Measurements from ENCODE around the gene KLHL25. TPM values are rescaled to one million over a fixed set of nuclear protein-coding genes. Genes with fewer than 3 reads are reported as not detected.

KLHL25 gene
- total RNA-seq, 2 experiments from 2014 or later: 5.3 to 5.7 TPM

GRCh38 chr15:85785887-85786780 is 8.6 kb downstream of the KLHL25 start:
- peaks cover 49% of the 10 kb centered on the region for H3K4me1 Mint-ChIP-seq (ENCODE audit: low read depth)
- no peak overlapping the region for H3K4me3 Mint-ChIP-seq
- ChIA-PET CTCF (interaction anchor here (0.9 to 1.2 kb wide), 4 partner anchors 54 to 1819 kb away, joined by 3 to 4 read pairs (median 3); no protein-coding TSS in a partner anchor), POLR2A (no interaction called here)
- peak overlapping the region; percentile 49 for H3K27ac Mint-ChIP-seq
- DNase-seq: peak; percentile 36
- intact Hi-C loops (cut with micrococcal nuclease): loop anchor here (1.0 kb wide), 1 partner anchor 7 kb away; no protein-coding TSS in a partner anchor
- H3K9me3 Mint-ChIP-seq: no peaks in the 10 kb centered on the region
- H3K27me3 Mint-ChIP-seq: no peaks in the 10 kb centered on the region
- H3K36me3 Mint-ChIP-seq: no peaks in the 10 kb centered on the region

- ChIA-PET CTCF (interaction anchor here (1.0 kb wide), 1 partner anchor 10 kb away, joined by 4 read pairs; no protein-coding TSS in a partner anchor), POLR2A (no interaction called here)
- Mint-ChIP-seq H3K36me3 (peaks cover 2% of the 10 kb centered on the region), H3K27me3 (no peaks in the 10 kb centered on the region), H3K9me3 (no peaks in the 10 kb centered on the region), H3K4me1 (ENCODE audit: low read depth) (peaks cover 43% of the 10 kb centered on the region), H3K27ac (no peak overlapping the region), H3K4me3 (no peak overlapping the region)
- no peak for DNase-seq
- intact Hi-C loops (cut with micrococcal nuclease): no loop called here
These were observed 12.7 kb downstream of the KLHL25 start for GRCh38 chr15:85782064-85782463.

GRCh38 chr15:85781099-85781498 is 13.6 kb downstream of the KLHL25 start:
- H3K4me1 Mint-ChIP-seq (ENCODE audit: low read depth): peaks cover 35% of the 10 kb centered on the region
- no peaks in the 10 kb centered on the region for H3K27me3 Mint-ChIP-seq
- H3K27ac Mint-ChIP-seq: no peak overlapping the region
- H3K9me3 Mint-ChIP-seq: no peaks in the 10 kb centered on the region
- ChIA-PET CTCF (no interaction called here), POLR2A (no interaction called here)
- H3K36me3 Mint-ChIP-seq: peaks cover 2% of the 10 kb centered on the region
- no peak overlapping the region for H3K4me3 Mint-ChIP-seq
- DNase-seq: no peak
- intact Hi-C loops (cut with micrococcal nuclease): no loop called here

GRCh38 chr15:85780225-85780985 is 14.3 kb downstream of the KLHL25 start:
- POLR2A ChIA-PET: no interaction called here
- H3K9me3 Mint-ChIP-seq: no peaks in the 10 kb centered on the region
- H3K36me3 Mint-ChIP-seq: peaks cover 2% of the 10 kb centered on the region
- H3K27me3 Mint-ChIP-seq: no peaks in the 10 kb centered on the region
- no peak overlapping the region for H3K4me3 Mint-ChIP-seq
- DNase-seq: no peak
- peaks cover 28% of the 10 kb centered on the region for H3K4me1 Mint-ChIP-seq (ENCODE audit: low read depth)
- intact Hi-C loops (cut with micrococcal nuclease): no loop called here
- no peak overlapping the region for H3K27ac Mint-ChIP-seq
- CTCF ChIA-PET: no interaction called here

GRCh38 chr15:85779249-85779648 is 15.5 kb downstream of the KLHL25 start:
- Mint-ChIP-seq H3K36me3 (peaks cover 2% of the 10 kb centered on the region), H3K9me3 (no peaks in the 10 kb centered on the region), H3K27me3 (no peaks in the 10 kb centered on the region), H3K27ac (no peak overlapping the region), H3K4me1 (ENCODE audit: low read depth) (peaks cover 20% of the 10 kb centered on the region), H3K4me3 (no peak overlapping the region)
- intact Hi-C loops (cut with micrococcal nuclease): no loop called here
- POLR2A ChIA-PET: no interaction called here
- CTCF ChIA-PET: interaction anchor here (1.3 kb wide), 1 partner anchor 61 kb away, joined by 3 read pairs; no protein-coding TSS in a partner anchor
- DNase-seq: no peak

- CTCF ChIA-PET: interaction anchor here (1.3 kb wide), 1 partner anchor 62 kb away, joined by 3 read pairs; no protein-coding TSS in a partner anchor
- POLR2A ChIA-PET: interaction anchor here (0.5 kb wide), 1 partner anchor 210 kb away, joined by 3 read pairs; no protein-coding TSS in a partner anchor
- H3K4me1 Mint-ChIP-seq (ENCODE audit: low read depth): peaks cover 15% of the 10 kb centered on the region
- H3K9me3 Mint-ChIP-seq: no peaks in the 10 kb centered on the region
- peaks cover 2% of the 10 kb centered on the region for H3K36me3 Mint-ChIP-seq
- no peaks in the 10 kb centered on the region for H3K27me3 Mint-ChIP-seq
- intact Hi-C loops (cut with micrococcal nuclease): no loop called here
- no peak overlapping the region for H3K4me3 Mint-ChIP-seq
- no peak for DNase-seq
- no peak overlapping the region for H3K27ac Mint-ChIP-seq
These were observed 16.5 kb downstream of the KLHL25 start for GRCh38 chr15:85778107-85778776.

- CTCF ChIA-PET: no interaction called here
- DNase-seq: no peak
- POLR2A ChIA-PET: interaction anchor here (0.5 kb wide), 1 partner anchor 210 kb away, joined by 3 read pairs; no protein-coding TSS in a partner anchor
- H3K27ac Mint-ChIP-seq: no peak overlapping the region
- H3K27me3 Mint-ChIP-seq: no peaks in the 10 kb centered on the region
- intact Hi-C loops (cut with micrococcal nuclease): no loop called here
- no peaks in the 10 kb centered on the region for H3K9me3 Mint-ChIP-seq
- peaks cover 12% of the 10 kb centered on the region for H3K4me1 Mint-ChIP-seq (ENCODE audit: low read depth)
- H3K4me3 Mint-ChIP-seq: no peak overlapping the region
- H3K36me3 Mint-ChIP-seq: peaks cover 2% of the 10 kb centered on the region
These were observed 17.2 kb downstream of the KLHL25 start for GRCh38 chr15:85777250-85778106.

GRCh38 chr15:85773970-85774369 is 20.8 kb downstream of the KLHL25 start:
- Mint-ChIP-seq H3K36me3 (no peaks in the 10 kb centered on the region), H3K4me3 (no peak overlapping the region), H3K27ac (no peak overlapping the region), H3K9me3 (no peaks in the 10 kb centered on the region), H3K27me3 (no peaks in the 10 kb centered on the region), H3K4me1 (ENCODE audit: low read depth) (no peaks in the 10 kb centered on the region)
- intact Hi-C loops (cut with micrococcal nuclease): no loop called here
- POLR2A ChIA-PET: no interaction called here
- DNase-seq: no peak
- CTCF ChIA-PET: interaction anchor here (0.6 to 1.1 kb wide), 2 partner anchors 66 to 269 kb away, joined by 3 read pairs; no protein-coding TSS in a partner anchor

- Mint-ChIP-seq H3K9me3 (no peaks in the 10 kb centered on the region), H3K36me3 (no peaks in the 10 kb centered on the region), H3K27me3 (no peaks in the 10 kb centered on the region), H3K27ac (no peak overlapping the region), H3K4me3 (no peak overlapping the region), H3K4me1 (ENCODE audit: low read depth) (no peaks in the 10 kb centered on the region)
- ChIA-PET POLR2A (no interaction called here), CTCF (no interaction called here)
- intact Hi-C loops (cut with micrococcal nuclease): no loop called here
- DNase-seq: no peak
These were observed 21.5 kb downstream of the KLHL25 start for GRCh38 chr15:85773249-85773648.

- Mint-ChIP-seq H3K27me3 (no peaks in the 10 kb centered on the region), H3K36me3 (no peaks in the 10 kb centered on the region), H3K27ac (no peak overlapping the region), H3K4me1 (ENCODE audit: low read depth) (no peaks in the 10 kb centered on the region), H3K4me3 (no peak overlapping the region), H3K9me3 (no peaks in the 10 kb centered on the region)
- DNase-seq: no peak
- ChIA-PET CTCF (no interaction called here), POLR2A (no interaction called here)
- intact Hi-C loops (cut with micrococcal nuclease): no loop called here
These were observed 22.1 kb downstream of the KLHL25 start for GRCh38 chr15:85772668-85773067.

- H3K4me3 Mint-ChIP-seq: no peak overlapping the region
- DNase-seq: no peak
- no peaks in the 10 kb centered on the region for H3K36me3 Mint-ChIP-seq
- H3K27ac Mint-ChIP-seq: no peak overlapping the region
- no peaks in the 10 kb centered on the region for H3K27me3 Mint-ChIP-seq
- no peaks in the 10 kb centered on the region for H3K9me3 Mint-ChIP-seq
- ChIA-PET CTCF (no interaction called here), POLR2A (no interaction called here)
- intact Hi-C loops (cut with micrococcal nuclease): no loop called here
- no peaks in the 10 kb centered on the region for H3K4me1 Mint-ChIP-seq (ENCODE audit: low read depth)
These were observed 22.8 kb downstream of the KLHL25 start for GRCh38 chr15:85771781-85772445.
